Peyer's patch (tissue), 4 donors: ENCODE measurements around the gene SLFN13. TPM values are rescaled to one million over a fixed set of nuclear protein-coding genes. Genes with fewer than 3 reads are reported as not detected.
"Not testable (repeated sequence)": the region's sequence is repeated elsewhere in the genome, so short reads cannot be mapped to it uniquely, and the experiment has no call there.

Experiments used
- DNase-seq, 3 donors: peaks; one replicate each; pipeline ENCODE4 v3.0.0-alpha.2; 2017 to 2019
- H3K27ac ChIP-seq, 4 donors: fragments of 200-600 bp; sonication (generic); one replicate each; pipeline ENCODE4 v1.5.1; 2016 to 2019
- H3K27me3 ChIP-seq, 2 donors: fragments of 200-600 bp; sonication (generic); one replicate each; pipeline ENCODE4 v1.5.1; 2019
- H3K36me3 ChIP-seq, 3 donors: fragments of 200-600 bp; sonication (generic); one replicate each; pipeline ENCODE4 v1.5.1; 2016 to 2019
- H3K4me1 ChIP-seq, 4 donors: fragments of 200-600 bp; sonication (generic); one replicate each; pipeline ENCODE4 v1.5.1; 2016 to 2019
- H3K4me3 ChIP-seq, 4 donors: fragments of 200-600 bp; sonication (generic); 1 replicate in 3 of 4; 2 replicates in 1 of 4; pipeline ENCODE4 v1.5.1; 2016 to 2019; ENCODE audit warnings: mild to moderate bottlenecking in 1 of 4
- H3K9me3 ChIP-seq, 4 donors: fragments of 200-600 bp; sonication (generic); one replicate each; pipeline ENCODE4 v1.5.1; 2016 to 2019; ENCODE audit warnings: mild to moderate bottlenecking in 1 of 4
- CTCF ChIP-seq, 6 experiments: fragments of 450-650 bp in 4 of 6; fragments of 200-600 bp in 2 of 6; sonication (generic) in 1 of 6; IDR thresholded peaks; one replicate each; pipeline ENCODE4 v1.5.1; 2017 to 2019; ENCODE audit warnings: antibody characterized with exemption in 6 of 6, mild to moderate bottlenecking in 3 of 6, moderate library complexity in 1 of 6
- POLR2A ChIP-seq, 2 donors: fragments of 450-650 bp; IDR thresholded peaks; one replicate each; pipeline ENCODE4 v1.5.1; 2017; ENCODE audit warnings: antibody characterized with exemption in 2 of 2, mild to moderate bottlenecking in 2 of 2, moderate library complexity in 2 of 2
- total RNA-seq, 4 donors: library from RNA; depleted of rRNA; stranded (reverse); fragments of >200 nt; gene quantifications; one replicate each; pipeline ENCODE4 v1.1.0, GENCODE V29; 2016

Gene SLFN13
- total RNA-seq, 4 donors from 2014 or later, result 2.8 to 24.8 (median 4.2) TPM

GRCh38 chr17:35407531-35407930, 41.0 kb downstream of the SLFN13 start:
- no peaks in the 10 kb centered on the region for H3K4me1 ChIP-seq
- H3K27ac ChIP-seq, result no peak overlapping the region
- TF ChIP-seq CTCF (IDR thresholded peaks at IDR 0.05) (no peak), POLR2A (IDR thresholded peaks at IDR 0.05) (no peak)
- no peak for DNase-seq
- no peak overlapping the region for H3K4me3 ChIP-seq
- no peaks in the 10 kb centered on the region for H3K9me3 ChIP-seq
- H3K27me3 ChIP-seq, result no peaks in the 10 kb centered on the region
- peaks cover 0 to 7% (median 0%) of the 10 kb centered on the region in 3 donors for H3K36me3 ChIP-seq

GRCh38 chr17:35406568-35406967, 42.0 kb downstream of the SLFN13 start:
- DNase-seq, result no peak
- peaks cover 0 to 7% (median 0%) of the 10 kb centered on the region in 3 donors for H3K36me3 ChIP-seq
- no peaks in the 10 kb centered on the region for H3K9me3 ChIP-seq
- no peak overlapping the region for H3K27ac ChIP-seq
- no peaks in the 10 kb centered on the region for H3K27me3 ChIP-seq
- H3K4me1 ChIP-seq, result no peaks in the 10 kb centered on the region
- H3K4me3 ChIP-seq, result no peak overlapping the region
- TF ChIP-seq CTCF (IDR thresholded peaks at IDR 0.05) (no peak), POLR2A (IDR thresholded peaks at IDR 0.05) (no peak)

- no peaks in the 10 kb centered on the region for H3K36me3 ChIP-seq
- H3K27me3 ChIP-seq, result no peaks in the 10 kb centered on the region
- H3K9me3 ChIP-seq, result no peaks in the 10 kb centered on the region
- DNase-seq, result no peak
- no peaks in the 10 kb centered on the region for H3K4me1 ChIP-seq
- H3K4me3 ChIP-seq, result no peak overlapping the region
- H3K27ac ChIP-seq, result no peak overlapping the region
- no peak for TF ChIP-seq POLR2A (IDR thresholded peaks at IDR 0.05)
- no peak for TF ChIP-seq CTCF (IDR thresholded peaks at IDR 0.05)
Observed at GRCh38 chr17:35404360-35404759, 44.2 kb downstream of the SLFN13 start.

- H3K4me1 ChIP-seq, H3K27me3 ChIP-seq, H3K9me3 ChIP-seq, DNase-seq, H3K27ac ChIP-seq, H3K4me3 ChIP-seq, H3K36me3 ChIP-seq: not testable (repeated sequence)
Observed at GRCh38 chr17:35393783-35394182, 54.8 kb downstream of the SLFN13 start.

GRCh38 chr17:35390663-35391062, 57.9 kb downstream of the SLFN13 start:
- Histone ChIP-seq H3K4me3 (no peak overlapping the region), H3K9me3 (no peaks in the 10 kb centered on the region), H3K27ac (no peak overlapping the region), H3K27me3 (no peaks in the 10 kb centered on the region), H3K36me3 (no peaks in the 10 kb centered on the region), H3K4me1 (no peaks in the 10 kb centered on the region)
- no peak for DNase-seq
- TF ChIP-seq CTCF (IDR thresholded peaks at IDR 0.05), result no peak
- no peak for TF ChIP-seq POLR2A (IDR thresholded peaks at IDR 0.05)

GRCh38 chr17:35390156-35390555, 58.4 kb downstream of the SLFN13 start:
- no peaks in the 10 kb centered on the region for H3K27me3 ChIP-seq
- TF ChIP-seq CTCF (IDR thresholded peaks at IDR 0.05) (no peak), POLR2A (IDR thresholded peaks at IDR 0.05) (no peak)
- no peaks in the 10 kb centered on the region for H3K9me3 ChIP-seq
- no peak for DNase-seq
- no peak overlapping the region for H3K27ac ChIP-seq
- no peaks in the 10 kb centered on the region for H3K36me3 ChIP-seq
- no peak overlapping the region for H3K4me3 ChIP-seq
- H3K4me1 ChIP-seq, result no peaks in the 10 kb centered on the region
